Measurements from ENCODE around the gene SH3RF1.

The SH3RF1 gene

GRCh38 chr4:169156392-169156791, 114.4 kb downstream of the SH3RF1 start:
- no peaks in the 10 kb centered on the region for H3K27me3 ChIP-seq (ENCODE audit: control insufficient read depth in 5 of 5, insufficient read depth in 4 of 5, low read length in 5 of 5)
- H3K9me3 ChIP-seq (ENCODE audit: control insufficient read depth in 5 of 5, low read length in 5 of 5), result no peaks in the 10 kb centered on the region
- H3K9ac ChIP-seq (ENCODE audit: low read length in 5 of 5), result no peak overlapping the region
- H3K27ac ChIP-seq (ENCODE audit: low read depth, low read length), result no peak overlapping the region
- peaks cover 6 to 23% (median 15%) of the 10 kb centered on the region in 5 donors for H3K36me3 ChIP-seq (ENCODE audit: control insufficient read depth in 5 of 5, insufficient read depth in 5 of 5, low read length in 5 of 5)
- peaks cover 0 to 10% (median 5%) of the 10 kb centered on the region in 5 donors for H3K4me1 ChIP-seq (ENCODE audit: control insufficient read depth in 5 of 5, insufficient read depth in 5 of 5, low read length in 5 of 5)
- no peak overlapping the region for H3K4me3 ChIP-seq (ENCODE audit: low read depth in 1 of 5, low read length in 5 of 5)

DNA sequence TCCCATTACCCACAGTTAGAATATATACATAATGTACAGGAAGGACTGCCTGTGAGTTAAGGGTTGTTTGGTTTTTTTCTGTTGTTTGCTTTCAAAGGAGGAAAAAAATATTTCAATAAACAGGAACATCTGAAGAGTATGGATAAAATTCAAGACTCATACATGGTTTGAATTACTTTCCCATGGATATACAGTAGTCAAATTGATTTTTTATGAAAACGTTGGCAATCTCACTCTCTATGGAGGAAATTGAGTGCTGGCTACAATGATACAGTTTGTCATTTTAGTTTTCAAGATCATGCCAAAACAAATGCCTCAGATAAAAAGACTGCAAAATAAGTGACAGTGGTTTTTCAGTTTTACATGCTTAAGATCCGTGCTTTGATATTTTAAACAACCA, 116.6 kb downstream of the SH3RF1 start:
- Histone ChIP-seq H3K9me3 (ENCODE audit: control insufficient read depth in 5 of 5, low read length in 5 of 5) (no peaks in the 10 kb centered on the region), H3K27ac (ENCODE audit: low read depth, low read length) (no peak overlapping the region), H3K9ac (ENCODE audit: low read length in 5 of 5) (no peak overlapping the region), H3K4me1 (ENCODE audit: control insufficient read depth in 5 of 5, insufficient read depth in 5 of 5, low read length in 5 of 5) (no peaks in the 10 kb centered on the region), H3K27me3 (ENCODE audit: control insufficient read depth in 5 of 5, insufficient read depth in 4 of 5, low read length in 5 of 5) (no peaks in the 10 kb centered on the region), H3K36me3 (ENCODE audit: control insufficient read depth in 5 of 5, insufficient read depth in 5 of 5, low read length in 5 of 5) (peaks cover 6 to 25% (median 15%) of the 10 kb centered on the region in 5 donors), H3K4me3 (ENCODE audit: low read depth in 1 of 5, low read length in 5 of 5) (no peak overlapping the region)

DNA sequence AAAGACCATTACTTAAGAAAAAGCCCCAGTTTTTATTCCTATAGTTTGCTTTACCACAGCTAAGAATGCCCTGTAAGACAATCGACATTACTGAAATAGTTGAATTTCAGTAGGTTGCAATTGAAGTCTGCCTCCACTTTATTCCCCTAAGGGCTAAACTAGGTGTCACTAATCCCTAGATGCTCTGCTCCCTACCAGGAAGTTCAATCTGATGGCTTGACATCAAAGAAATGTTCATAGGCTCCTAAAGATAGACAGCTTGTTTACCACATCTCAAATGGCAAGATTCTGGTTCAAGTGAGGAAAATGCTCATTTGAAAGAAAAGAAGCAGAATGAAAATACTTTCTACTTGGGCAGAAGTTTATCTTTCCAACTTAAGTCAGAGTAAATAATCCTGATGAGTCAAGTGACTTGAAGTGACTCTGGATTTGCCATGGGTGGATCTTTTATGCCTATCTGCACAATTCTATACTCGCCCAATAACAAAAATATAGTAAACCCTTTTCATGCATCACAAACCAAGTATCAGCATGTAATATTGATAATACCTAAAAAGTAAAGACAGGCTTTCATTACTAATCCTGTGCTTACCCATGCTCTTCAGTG, 117.2 kb downstream of the SH3RF1 start:
- Histone ChIP-seq H3K9me3 (ENCODE audit: control insufficient read depth in 5 of 5, low read length in 5 of 5) (no peaks in the 10 kb centered on the region), H3K4me3 (ENCODE audit: low read depth in 1 of 5, low read length in 5 of 5) (no peak overlapping the region), H3K27me3 (ENCODE audit: control insufficient read depth in 5 of 5, insufficient read depth in 4 of 5, low read length in 5 of 5) (no peaks in the 10 kb centered on the region), H3K9ac (ENCODE audit: low read length in 5 of 5) (no peak overlapping the region), H3K36me3 (ENCODE audit: control insufficient read depth in 5 of 5, insufficient read depth in 5 of 5, low read length in 5 of 5) (peaks cover 6 to 25% (median 15%) of the 10 kb centered on the region in 5 donors), H3K4me1 (ENCODE audit: control insufficient read depth in 5 of 5, insufficient read depth in 5 of 5, low read length in 5 of 5) (no peaks in the 10 kb centered on the region), H3K27ac (ENCODE audit: low read depth, low read length) (no peak overlapping the region)

DNA sequence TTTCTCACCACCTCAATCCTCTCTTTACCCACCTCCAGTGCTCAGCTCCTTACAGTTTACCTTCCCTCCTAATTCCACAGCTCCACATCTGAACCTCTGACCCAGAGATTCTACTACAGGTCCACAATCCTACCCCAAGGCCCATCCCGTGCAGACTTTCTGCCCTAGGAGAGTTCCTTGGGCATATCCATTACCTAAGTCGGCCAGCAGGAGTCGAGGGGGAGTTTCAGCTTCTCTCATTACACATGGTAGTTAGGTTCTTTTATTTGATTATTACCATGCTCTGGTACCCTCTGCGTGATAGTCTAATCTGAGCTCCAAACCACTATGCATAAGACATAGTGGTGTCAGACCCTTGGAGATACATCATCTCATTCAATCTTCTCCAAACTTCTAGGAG, 117.9 kb downstream of the SH3RF1 start:
- Histone ChIP-seq H3K27me3 (ENCODE audit: control insufficient read depth in 5 of 5, insufficient read depth in 4 of 5, low read length in 5 of 5) (no peaks in the 10 kb centered on the region), H3K36me3 (ENCODE audit: control insufficient read depth in 5 of 5, insufficient read depth in 5 of 5, low read length in 5 of 5) (peaks cover 6 to 25% (median 18%) of the 10 kb centered on the region in 5 donors), H3K9ac (ENCODE audit: low read length in 5 of 5) (no peak overlapping the region), H3K9me3 (ENCODE audit: control insufficient read depth in 5 of 5, low read length in 5 of 5) (no peaks in the 10 kb centered on the region), H3K4me3 (ENCODE audit: low read depth in 1 of 5, low read length in 5 of 5) (no peak overlapping the region), H3K27ac (ENCODE audit: low read depth, low read length) (no peak overlapping the region), H3K4me1 (ENCODE audit: control insufficient read depth in 5 of 5, insufficient read depth in 5 of 5, low read length in 5 of 5) (no peaks in the 10 kb centered on the region)

GRCh38 chr4:169152098-169152497, 118.7 kb downstream of the SH3RF1 start:
- Histone ChIP-seq H3K4me3 (ENCODE audit: low read depth in 1 of 5, low read length in 5 of 5) (no peak overlapping the region), H3K36me3 (ENCODE audit: control insufficient read depth in 5 of 5, insufficient read depth in 5 of 5, low read length in 5 of 5) (peaks cover 6 to 25% (median 18%) of the 10 kb centered on the region in 5 donors), H3K9ac (ENCODE audit: low read length in 5 of 5) (no peak overlapping the region), H3K4me1 (ENCODE audit: control insufficient read depth in 5 of 5, insufficient read depth in 5 of 5, low read length in 5 of 5) (no peaks in the 10 kb centered on the region), H3K27ac (ENCODE audit: low read depth, low read length) (no peak overlapping the region), H3K9me3 (ENCODE audit: control insufficient read depth in 5 of 5, low read length in 5 of 5) (no peaks in the 10 kb centered on the region), H3K27me3 (ENCODE audit: control insufficient read depth in 5 of 5, insufficient read depth in 4 of 5, low read length in 5 of 5) (no peaks in the 10 kb centered on the region)

DNA sequence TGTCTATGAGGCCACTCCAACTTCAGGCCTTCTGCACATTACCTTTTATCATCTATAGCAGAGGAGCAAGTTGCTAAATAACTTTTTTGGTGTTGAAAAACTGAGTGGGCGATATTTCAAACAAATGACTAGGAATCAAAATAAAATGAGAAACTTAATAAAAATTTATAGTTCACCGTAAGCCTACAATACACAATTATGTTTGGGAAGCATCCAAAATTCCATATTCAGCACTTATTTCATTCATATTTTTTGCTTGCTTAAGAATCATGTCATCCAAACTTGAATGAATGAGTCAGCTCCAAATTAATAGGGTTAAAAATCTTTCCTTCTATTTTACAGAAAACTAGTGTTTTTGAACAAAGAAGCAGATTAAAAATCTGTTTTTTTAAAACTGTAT, 119.1 kb downstream of the SH3RF1 start:
- H3K9ac ChIP-seq (ENCODE audit: low read length in 5 of 5), result no peak overlapping the region
- peaks cover 6 to 25% (median 18%) of the 10 kb centered on the region in 5 donors for H3K36me3 ChIP-seq (ENCODE audit: control insufficient read depth in 5 of 5, insufficient read depth in 5 of 5, low read length in 5 of 5)
- no peaks in the 10 kb centered on the region for H3K9me3 ChIP-seq (ENCODE audit: control insufficient read depth in 5 of 5, low read length in 5 of 5)
- no peak overlapping the region for H3K4me3 ChIP-seq (ENCODE audit: low read depth in 1 of 5, low read length in 5 of 5)
- no peaks in the 10 kb centered on the region for H3K27me3 ChIP-seq (ENCODE audit: control insufficient read depth in 5 of 5, insufficient read depth in 4 of 5, low read length in 5 of 5)
- no peaks in the 10 kb centered on the region for H3K4me1 ChIP-seq (ENCODE audit: control insufficient read depth in 5 of 5, insufficient read depth in 5 of 5, low read length in 5 of 5)
- no peak overlapping the region for H3K27ac ChIP-seq (ENCODE audit: low read depth, low read length)

DNA sequence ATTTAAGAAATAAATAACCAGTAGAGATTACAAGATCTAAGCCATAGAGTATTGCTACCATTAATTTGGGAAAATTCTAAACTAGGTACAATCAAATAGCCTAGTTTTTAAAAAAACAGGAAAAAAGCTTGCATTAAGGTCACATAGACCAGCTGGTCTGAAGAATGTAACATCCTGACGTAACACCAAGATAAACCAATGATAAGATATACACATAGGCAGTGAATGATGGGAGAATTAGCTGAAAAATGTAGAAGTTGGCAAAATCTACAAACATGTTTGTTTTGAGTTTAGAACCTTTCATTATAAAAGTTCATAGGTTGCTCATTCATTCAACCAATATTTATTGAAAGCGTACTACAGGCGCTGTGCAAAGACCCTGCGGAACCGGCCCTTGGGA, 120.0 kb downstream of the SH3RF1 start:
- H3K9ac ChIP-seq (ENCODE audit: low read length in 5 of 5), result no peak overlapping the region
- no peaks in the 10 kb centered on the region for H3K9me3 ChIP-seq (ENCODE audit: control insufficient read depth in 5 of 5, low read length in 5 of 5)
- no peaks in the 10 kb centered on the region for H3K4me1 ChIP-seq (ENCODE audit: control insufficient read depth in 5 of 5, insufficient read depth in 5 of 5, low read length in 5 of 5)
- no peak overlapping the region for H3K4me3 ChIP-seq (ENCODE audit: low read depth in 1 of 5, low read length in 5 of 5)
- no peaks in the 10 kb centered on the region for H3K27me3 ChIP-seq (ENCODE audit: control insufficient read depth in 5 of 5, insufficient read depth in 4 of 5, low read length in 5 of 5)
- H3K36me3 ChIP-seq (ENCODE audit: control insufficient read depth in 5 of 5, insufficient read depth in 5 of 5, low read length in 5 of 5), result peaks cover 0 to 22% (median 18%) of the 10 kb centered on the region in 5 donors
- H3K27ac ChIP-seq (ENCODE audit: low read depth, low read length), result no peak overlapping the region

DNA sequence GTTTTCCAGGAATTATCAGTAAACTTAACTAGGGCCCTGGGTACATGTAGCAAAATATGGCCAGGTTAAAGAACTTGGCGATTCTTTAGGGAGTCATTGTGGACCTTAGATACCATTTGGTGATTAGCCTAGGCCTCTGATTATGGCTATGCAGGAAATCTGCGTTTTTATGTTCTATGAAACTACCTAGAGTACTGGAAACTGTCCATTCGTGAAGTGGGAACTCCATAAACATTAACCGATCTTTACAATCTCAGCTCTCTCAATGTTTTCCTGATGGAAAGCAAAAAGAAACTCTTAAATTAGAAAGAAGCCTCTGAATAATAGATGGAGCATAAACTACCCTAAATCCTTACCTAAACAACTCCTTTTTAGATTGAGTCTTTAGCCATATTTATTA, 121.9 kb downstream of the SH3RF1 start:
- no peak overlapping the region for H3K27ac ChIP-seq (ENCODE audit: low read depth, low read length)
- H3K4me3 ChIP-seq (ENCODE audit: low read depth in 1 of 5, low read length in 5 of 5), result no peak overlapping the region
- peaks cover 0 to 18% (median 6%) of the 10 kb centered on the region in 5 donors for H3K36me3 ChIP-seq (ENCODE audit: control insufficient read depth in 5 of 5, insufficient read depth in 5 of 5, low read length in 5 of 5)
- no peaks in the 10 kb centered on the region for H3K27me3 ChIP-seq (ENCODE audit: control insufficient read depth in 5 of 5, insufficient read depth in 4 of 5, low read length in 5 of 5)
- no peak overlapping the region for H3K9ac ChIP-seq (ENCODE audit: low read length in 5 of 5)
- H3K9me3 ChIP-seq (ENCODE audit: control insufficient read depth in 5 of 5, low read length in 5 of 5), result no peaks in the 10 kb centered on the region
- H3K4me1 ChIP-seq (ENCODE audit: control insufficient read depth in 5 of 5, insufficient read depth in 5 of 5, low read length in 5 of 5), result no peaks in the 10 kb centered on the region

GRCh38 chr4:169147191-169147590, 123.6 kb downstream of the SH3RF1 start:
- Histone ChIP-seq H3K9ac (ENCODE audit: low read length in 5 of 5) (no peak overlapping the region), H3K36me3 (ENCODE audit: control insufficient read depth in 5 of 5, insufficient read depth in 5 of 5, low read length in 5 of 5) (peaks cover 0 to 14% (median 3%) of the 10 kb centered on the region in 5 donors), H3K27ac (ENCODE audit: low read depth, low read length) (no peak overlapping the region), H3K9me3 (ENCODE audit: control insufficient read depth in 5 of 5, low read length in 5 of 5) (no peaks in the 10 kb centered on the region), H3K4me1 (ENCODE audit: control insufficient read depth in 5 of 5, insufficient read depth in 5 of 5, low read length in 5 of 5) (peaks cover 0 to 5% (median 4%) of the 10 kb centered on the region in 5 donors), H3K4me3 (ENCODE audit: low read depth in 1 of 5, low read length in 5 of 5) (no peak overlapping the region), H3K27me3 (ENCODE audit: control insufficient read depth in 5 of 5, insufficient read depth in 4 of 5, low read length in 5 of 5) (no peaks in the 10 kb centered on the region)

DNA sequence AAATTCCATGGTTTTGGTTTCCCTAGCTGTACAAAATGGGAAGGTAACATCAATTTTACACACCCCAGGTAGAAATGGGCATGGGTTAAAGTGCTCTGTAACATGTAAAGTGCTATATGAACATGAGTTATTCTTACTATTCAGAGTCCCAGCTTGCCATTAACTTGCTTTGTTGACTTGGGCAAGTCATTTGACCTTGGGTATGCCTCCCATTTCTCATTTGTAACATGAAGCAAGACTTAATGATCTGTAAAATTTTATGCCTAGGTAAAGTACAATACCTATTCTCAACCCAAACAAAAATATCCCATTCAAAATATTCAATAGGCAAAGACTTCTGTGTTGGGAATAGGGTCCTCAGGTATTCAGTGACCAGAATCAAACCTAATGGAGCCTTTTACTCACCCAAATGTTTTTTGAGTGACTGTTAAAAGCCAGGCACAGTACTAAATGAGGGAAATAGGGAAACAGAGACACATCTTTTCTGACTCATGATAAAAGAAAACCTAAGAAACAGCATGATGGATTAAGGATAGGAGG, 126.6 kb downstream of the SH3RF1 start:
- Histone ChIP-seq H3K4me1 (ENCODE audit: control insufficient read depth in 5 of 5, insufficient read depth in 5 of 5, low read length in 5 of 5) (peaks cover 0 to 5% (median 4%) of the 10 kb centered on the region in 5 donors), H3K27me3 (ENCODE audit: control insufficient read depth in 5 of 5, insufficient read depth in 4 of 5, low read length in 5 of 5) (no peaks in the 10 kb centered on the region), H3K36me3 (ENCODE audit: control insufficient read depth in 5 of 5, insufficient read depth in 5 of 5, low read length in 5 of 5) (peaks cover 0 to 14% (median 0%) of the 10 kb centered on the region in 5 donors), H3K4me3 (ENCODE audit: low read depth in 1 of 5, low read length in 5 of 5) (no peak overlapping the region), H3K27ac (ENCODE audit: low read depth, low read length) (no peak overlapping the region), H3K9ac (ENCODE audit: low read length in 5 of 5) (no peak overlapping the region), H3K9me3 (ENCODE audit: control insufficient read depth in 5 of 5, low read length in 5 of 5) (no peaks in the 10 kb centered on the region)
